Liver (tissue), 9 donors: ENCODE results near the gene FLII. TPM values are rescaled to one million over a fixed set of nuclear protein-coding genes. Genes with fewer than 3 reads are reported as not detected.

Experiments
- DNase-seq: peaks from one replicate; pipeline ENCODE4 v3.0.0-alpha.2; 2017; ENCODE audit warnings: low spot score
- H3K27ac ChIP-seq, 2 donors: one replicate each; pipeline ENCODE4 v1.7.0; 2013; ENCODE audit warnings: inconsistent platforms in 2 of 2, low read length in 2 of 2, control low read depth in 1 of 2, low read depth in 1 of 2, mild to moderate bottlenecking in 1 of 2
- H3K27me3 ChIP-seq, 4 donors: one replicate each; pipeline versions ENCODE4 v1.6.1 to v1.7.0; 2013; ENCODE audit warnings: low read length in 3 of 4, inconsistent platforms in 1 of 4, mild to moderate bottlenecking in 1 of 4, moderate library complexity in 1 of 4; ENCODE audit not compliant: control insufficient read depth in 4 of 4, insufficient read depth in 4 of 4
- H3K36me3 ChIP-seq, 4 donors: one replicate each; pipeline versions ENCODE4 v1.6.1 to v1.7.0; 2013; ENCODE audit warnings: low read length in 3 of 4, mild to moderate bottlenecking in 3 of 4, low read depth in 1 of 4, moderate library complexity in 1 of 4; ENCODE audit not compliant: control insufficient read depth in 4 of 4, insufficient read depth in 3 of 4
- H3K4me1 ChIP-seq, 4 donors: one replicate each; pipeline versions ENCODE4 v1.6.1 to v1.7.0; 2013; ENCODE audit warnings: low read length in 3 of 4, mild to moderate bottlenecking in 3 of 4, moderate library complexity in 1 of 4; ENCODE audit not compliant: control insufficient read depth in 4 of 4, insufficient read depth in 4 of 4
- H3K4me3 ChIP-seq, 3 donors: one replicate each; pipeline versions ENCODE4 v1.6.1 to v1.7.0; 2013; ENCODE audit warnings: low read length in 3 of 3, control low read depth in 1 of 3, low read depth in 1 of 3, mild to moderate bottlenecking in 1 of 3
- H3K9ac ChIP-seq, 2 donors: one replicate each; pipeline ENCODE4 v1.7.0; 2013; ENCODE audit warnings: low read length in 2 of 2, mild to moderate bottlenecking in 2 of 2, moderate library complexity in 2 of 2, control low read depth in 1 of 2, low read depth in 1 of 2
- H3K9me3 ChIP-seq, 4 donors: one replicate each; pipeline versions ENCODE4 v1.6.1 to v1.7.0; 2013; ENCODE audit warnings: low read length in 3 of 4; ENCODE audit not compliant: control insufficient read depth in 4 of 4
- EGR1 ChIP-seq, 2 donors: IDR thresholded peaks; 2 replicates each; pipeline ENCODE4 v1.6.1; 2016 to 2018; ENCODE audit warnings: antibody characterized with exemption in 2 of 2, low read depth in 2 of 2
- FOXA1 ChIP-seq: IDR thresholded peaks from 2 replicates; pipeline ENCODE4 v1.6.1; 2016; ENCODE audit warnings: antibody characterized with exemption
- FOXA2 ChIP-seq: IDR thresholded peaks from 2 replicates; pipeline ENCODE4 v1.6.1; 2016; ENCODE audit warnings: antibody characterized with exemption
- GABPA ChIP-seq, 2 donors: IDR thresholded peaks in 1 of 2; conservative IDR thresholded peaks in 1 of 2; 2 replicates each; pipeline ENCODE4 v1.6.1; 2016; ENCODE audit warnings: antibody characterized with exemption in 2 of 2, mild to moderate bottlenecking in 1 of 2, moderate library complexity in 1 of 2
- HNF4A ChIP-seq, 2 donors: conservative IDR thresholded peaks; 2 replicates each; pipeline ENCODE4 v1.6.1; 2016; ENCODE audit warnings: antibody characterized with exemption in 2 of 2, mild to moderate bottlenecking in 2 of 2
- HNF4G ChIP-seq: IDR thresholded peaks from 2 replicates; pipeline ENCODE4 v1.6.1; 2016; ENCODE audit warnings: antibody characterized with exemption
- JUND ChIP-seq, 2 donors: IDR thresholded peaks; 2 replicates each; pipeline ENCODE4 v1.6.1; 2016; ENCODE audit warnings: antibody characterized with exemption in 2 of 2
- RAD21 ChIP-seq, 2 donors: IDR thresholded peaks; 2 replicates each; pipeline ENCODE4 v1.6.1; 2016; ENCODE audit warnings: antibody characterized with exemption in 2 of 2, mild to moderate bottlenecking in 2 of 2
- RXRA ChIP-seq, 2 donors: IDR thresholded peaks; 2 replicates each; pipeline ENCODE4 v1.6.1; 2017 to 2018; ENCODE audit warnings: antibody characterized with exemption in 2 of 2, mild to moderate bottlenecking in 1 of 2
- SP1 ChIP-seq: IDR thresholded peaks from 2 replicates; pipeline ENCODE4 v1.6.1; 2018; ENCODE audit warnings: antibody characterized with exemption, mild to moderate bottlenecking
- YY1 ChIP-seq: IDR thresholded peaks from 2 replicates; pipeline ENCODE4 v1.6.1; 2016; ENCODE audit warnings: antibody characterized with exemption, mild to moderate bottlenecking
- ZBTB33 ChIP-seq: IDR thresholded peaks from 2 replicates; pipeline ENCODE4 v1.6.1; 2016; ENCODE audit warnings: antibody characterized with exemption
- WGBS: extraction: QIAGEN DNeasy Blood & Tissue Kit; methylation state at CpG from one replicate; pipeline ENCODE4 v1.1.7; 2013; 5-methylcytosine and 5-hydroxymethylcytosine counted together
- polyA plus RNA-seq, 2 donors: library from polyadenylated mRNA; stranded (reverse) in 1 of 2; unstranded in 1 of 2; fragments of 200-250 nt in 1 of 2; fragments of >200 nt in 1 of 2; fragmentation: Nextera tagmentation in 1 of 2; extraction: Ambion mirVana in 1 of 2; gene quantifications; one replicate each; pipeline versions ENCODE4 v1.2.1 to v1.2.3, GENCODE V29; 2013 to 2015
- total RNA-seq, 2 donors: library from RNA; depleted of rRNA; stranded (reverse); fragments of >200 nt; gene quantifications; one replicate each; pipeline ENCODE4 v1.2.3, GENCODE V29; 2014
- TF ChIP-seq, protein P1 (sequence below): fragments of 150-350 bp; IDR thresholded peaks from 2 replicates; pipeline ENCODE4 v1.5.1; 2017; ENCODE audit warnings: improper control_type of control experiment, low read depth, low read length; ENCODE audit not compliant: missing input control
- donor health status: healthy.
- donor health status: healthy.
- donor health status: healthy.
- donor health status: healthy.
- donor health status: healthy.

Gene FLII
- total and polyA plus RNA-seq, 4 donors: 49.3 to 90.9 (median 76.3) TPM

DNA sequence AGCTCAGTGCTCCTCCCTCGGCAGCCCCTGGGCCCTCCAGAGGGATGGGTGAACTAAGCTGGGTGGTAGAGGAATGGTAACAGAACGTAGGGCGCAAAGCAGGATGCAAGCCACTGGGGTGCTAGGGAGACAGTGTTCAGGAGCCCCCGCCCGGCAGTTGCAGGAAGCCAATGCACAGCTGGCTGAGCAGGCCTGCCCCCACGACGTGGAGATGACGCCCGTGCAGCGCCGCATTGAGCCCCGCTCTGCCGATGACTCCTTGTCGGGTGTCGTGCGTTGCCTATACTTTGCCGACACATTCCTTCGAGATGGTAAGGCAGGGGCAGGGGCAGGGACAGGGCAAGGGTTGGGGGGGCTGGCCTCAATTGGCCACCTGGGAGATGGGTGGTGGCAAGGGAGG lies 20.2 kb downstream of the FLII start:
- no peak for DNase-seq
- H3K27me3 ChIP-seq: no peaks in the 10 kb centered on the region
- H3K27ac ChIP-seq: no peak overlapping the region
- 98% methylated on average over 18 of the region's 18 CpGs for WGBS
- H3K9ac ChIP-seq: no peak overlapping the region
- TF ChIP-seq RXRA (IDR thresholded peaks at IDR 0.05) (no peak), HNF4G (no peak), SP1 (no peak), JUND (IDR thresholded peaks at IDR 0.05) (no peak), EGR1 (IDR thresholded peaks at IDR 0.05; ENCODE audit: low read depth in 2 of 2) (no peak)
- TF ChIP-seq, protein P1, sequence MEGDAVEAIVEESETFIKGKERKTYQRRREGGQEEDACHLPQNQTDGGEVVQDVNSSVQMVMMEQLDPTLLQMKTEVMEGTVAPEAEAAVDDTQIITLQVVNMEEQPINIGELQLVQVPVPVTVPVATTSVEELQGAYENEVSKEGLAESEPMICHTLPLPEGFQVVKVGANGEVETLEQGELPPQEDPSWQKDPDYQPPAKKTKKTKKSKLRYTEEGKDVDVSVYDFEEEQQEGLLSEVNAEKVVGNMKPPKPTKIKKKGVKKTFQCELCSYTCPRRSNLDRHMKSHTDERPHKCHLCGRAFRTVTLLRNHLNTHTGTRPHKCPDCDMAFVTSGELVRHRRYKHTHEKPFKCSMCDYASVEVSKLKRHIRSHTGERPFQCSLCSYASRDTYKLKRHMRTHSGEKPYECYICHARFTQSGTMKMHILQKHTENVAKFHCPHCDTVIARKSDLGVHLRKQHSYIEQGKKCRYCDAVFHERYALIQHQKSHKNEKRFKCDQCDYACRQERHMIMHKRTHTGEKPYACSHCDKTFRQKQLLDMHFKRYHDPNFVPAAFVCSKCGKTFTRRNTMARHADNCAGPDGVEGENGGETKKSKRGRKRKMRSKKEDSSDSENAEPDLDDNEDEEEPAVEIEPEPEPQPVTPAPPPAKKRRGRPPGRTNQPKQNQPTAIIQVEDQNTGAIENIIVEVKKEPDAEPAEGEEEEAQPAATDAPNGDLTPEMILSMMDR: no peak
- no peaks in the 10 kb centered on the region for H3K9me3 ChIP-seq
- H3K4me3 ChIP-seq: no peak overlapping the region
- no peaks in the 10 kb centered on the region for H3K4me1 ChIP-seq
- H3K36me3 ChIP-seq: peaks cover 0 to 8% (median 0%) of the 10 kb centered on the region in 4 donors

GRCh38 chr17:18237461-18237860 lies 21.1 kb downstream of the FLII start:
- no peaks in the 10 kb centered on the region for H3K9me3 ChIP-seq

More at GRCh38 chr17:18237461-18237860, 21.1 kb downstream of the FLII start:
- H3K27me3 ChIP-seq: no peaks in the 10 kb centered on the region
- H3K36me3 ChIP-seq: peaks cover 0 to 4% (median 0%) of the 10 kb centered on the region in 4 donors
- H3K27ac ChIP-seq: no peak overlapping the region
- 92% methylated on average over 20 of the region's 20 CpGs for WGBS
- TF ChIP-seq ZBTB33 (no peak), RAD21 (IDR thresholded peaks at IDR 0.05) (no peak), SP1 (no peak), FOXA1 (no peak), RXRA (IDR thresholded peaks at IDR 0.05) (no peak), GABPA (IDR thresholded peaks at IDR 0.05 in 1 of 2, conservative IDR thresholded peaks at IDR 0.05 in 1 of 2) (no peak), JUND (IDR thresholded peaks at IDR 0.05) (no peak), YY1 (no peak), HNF4G (no peak), FOXA2 (no peak), HNF4A (conservative IDR thresholded peaks at IDR 0.05) (no peak)
- TF ChIP-seq, protein P1: no peak
- H3K4me3 ChIP-seq: no peak overlapping the region
- H3K4me1 ChIP-seq: no peaks in the 10 kb centered on the region
- no peak for DNase-seq
- H3K9ac ChIP-seq: no peak overlapping the region
